SH-SY5Y (cell line): ENCODE data around the gene LARGE1.

Experiments used
- GATA2 ChIP-seq: IDR thresholded peaks from 2 replicates; pipeline ENCODE4 v1.6.1; 2011; ENCODE audit warnings: mild to moderate bottlenecking, low read depth, low read length
- GATA3 ChIP-seq: IDR thresholded peaks from 2 replicates; pipeline ENCODE4 v1.6.1; 2011; ENCODE audit warnings: low read depth, mild to moderate bottlenecking, low read length, moderate library complexity

- TF ChIP-seq GATA2 (no peak), GATA3 (no peak)
These were observed 489.0 kb downstream of the LARGE1 start for GRCh38 chr22:33431300-33431699.
